ENCODE results near the gene PAPPA. TPM values are rescaled to one million over a fixed set of nuclear protein-coding genes. Genes with fewer than 3 reads are reported as not detected.

The PAPPA gene
- polyA plus RNA-seq, 1 donor from 2014 or later: 0.41 TPM

DNA sequence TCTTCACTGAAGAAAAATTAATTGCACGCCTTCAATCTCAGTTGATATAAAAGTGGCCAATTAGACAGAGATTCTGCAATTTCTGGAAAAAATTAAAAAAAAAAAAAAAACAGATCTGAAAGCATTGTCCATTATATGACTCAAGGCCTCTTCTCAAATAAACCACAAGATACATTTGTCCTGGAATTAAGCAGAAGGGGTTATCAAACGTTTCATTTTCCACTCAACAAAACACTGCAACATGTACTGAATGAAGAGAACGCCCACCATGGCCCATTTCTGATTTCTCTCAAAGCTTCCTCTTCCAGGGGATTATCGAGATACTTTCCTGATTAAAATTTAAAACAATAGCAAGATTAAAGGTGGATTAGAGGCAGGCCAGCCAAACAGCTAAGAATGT, 5.8 kb upstream of the PAPPA start:
- TF ChIP-seq SMC3 (conservative IDR thresholded peaks at IDR 0.05; ENCODE audit: poor library complexity) (no peak), TAF1 (IDR thresholded peaks at IDR 0.05; ENCODE audit: low read depth) (no peak), POLR2AphosphoS5 (IDR thresholded peaks at IDR 0.05) (no peak), RAD21 (conservative IDR thresholded peaks at IDR 0.05) (no peak), MXI1 (conservative IDR thresholded peaks at IDR 0.05; ENCODE audit: poor library complexity, severe bottlenecking) (no peak), EZH2 (IDR thresholded peaks at IDR 0.05; ENCODE audit: borderline replicate concordance, insufficient read depth, low read length, poor library complexity, severe bottlenecking) (no peak), EP300 (conservative IDR thresholded peaks at IDR 0.05; ENCODE audit: poor library complexity, severe bottlenecking) (no peak)
- TF ChIP-seq, protein P1, sequence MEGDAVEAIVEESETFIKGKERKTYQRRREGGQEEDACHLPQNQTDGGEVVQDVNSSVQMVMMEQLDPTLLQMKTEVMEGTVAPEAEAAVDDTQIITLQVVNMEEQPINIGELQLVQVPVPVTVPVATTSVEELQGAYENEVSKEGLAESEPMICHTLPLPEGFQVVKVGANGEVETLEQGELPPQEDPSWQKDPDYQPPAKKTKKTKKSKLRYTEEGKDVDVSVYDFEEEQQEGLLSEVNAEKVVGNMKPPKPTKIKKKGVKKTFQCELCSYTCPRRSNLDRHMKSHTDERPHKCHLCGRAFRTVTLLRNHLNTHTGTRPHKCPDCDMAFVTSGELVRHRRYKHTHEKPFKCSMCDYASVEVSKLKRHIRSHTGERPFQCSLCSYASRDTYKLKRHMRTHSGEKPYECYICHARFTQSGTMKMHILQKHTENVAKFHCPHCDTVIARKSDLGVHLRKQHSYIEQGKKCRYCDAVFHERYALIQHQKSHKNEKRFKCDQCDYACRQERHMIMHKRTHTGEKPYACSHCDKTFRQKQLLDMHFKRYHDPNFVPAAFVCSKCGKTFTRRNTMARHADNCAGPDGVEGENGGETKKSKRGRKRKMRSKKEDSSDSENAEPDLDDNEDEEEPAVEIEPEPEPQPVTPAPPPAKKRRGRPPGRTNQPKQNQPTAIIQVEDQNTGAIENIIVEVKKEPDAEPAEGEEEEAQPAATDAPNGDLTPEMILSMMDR (IDR thresholded peaks at IDR 0.05; ENCODE audit: poor library complexity, severe bottlenecking): no peak
- TF ChIP-seq, protein P2, sequence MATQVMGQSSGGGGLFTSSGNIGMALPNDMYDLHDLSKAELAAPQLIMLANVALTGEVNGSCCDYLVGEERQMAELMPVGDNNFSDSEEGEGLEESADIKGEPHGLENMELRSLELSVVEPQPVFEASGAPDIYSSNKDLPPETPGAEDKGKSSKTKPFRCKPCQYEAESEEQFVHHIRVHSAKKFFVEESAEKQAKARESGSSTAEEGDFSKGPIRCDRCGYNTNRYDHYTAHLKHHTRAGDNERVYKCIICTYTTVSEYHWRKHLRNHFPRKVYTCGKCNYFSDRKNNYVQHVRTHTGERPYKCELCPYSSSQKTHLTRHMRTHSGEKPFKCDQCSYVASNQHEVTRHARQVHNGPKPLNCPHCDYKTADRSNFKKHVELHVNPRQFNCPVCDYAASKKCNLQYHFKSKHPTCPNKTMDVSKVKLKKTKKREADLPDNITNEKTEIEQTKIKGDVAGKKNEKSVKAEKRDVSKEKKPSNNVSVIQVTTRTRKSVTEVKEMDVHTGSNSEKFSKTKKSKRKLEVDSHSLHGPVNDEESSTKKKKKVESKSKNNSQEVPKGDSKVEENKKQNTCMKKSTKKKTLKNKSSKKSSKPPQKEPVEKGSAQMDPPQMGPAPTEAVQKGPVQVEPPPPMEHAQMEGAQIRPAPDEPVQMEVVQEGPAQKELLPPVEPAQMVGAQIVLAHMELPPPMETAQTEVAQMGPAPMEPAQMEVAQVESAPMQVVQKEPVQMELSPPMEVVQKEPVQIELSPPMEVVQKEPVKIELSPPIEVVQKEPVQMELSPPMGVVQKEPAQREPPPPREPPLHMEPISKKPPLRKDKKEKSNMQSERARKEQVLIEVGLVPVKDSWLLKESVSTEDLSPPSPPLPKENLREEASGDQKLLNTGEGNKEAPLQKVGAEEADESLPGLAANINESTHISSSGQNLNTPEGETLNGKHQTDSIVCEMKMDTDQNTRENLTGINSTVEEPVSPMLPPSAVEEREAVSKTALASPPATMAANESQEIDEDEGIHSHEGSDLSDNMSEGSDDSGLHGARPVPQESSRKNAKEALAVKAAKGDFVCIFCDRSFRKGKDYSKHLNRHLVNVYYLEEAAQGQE (IDR thresholded peaks at IDR 0.05; ENCODE audit: borderline replicate concordance): no peak
- Histone ChIP-seq H3K36me3 (ENCODE audit: insufficient read depth, low read length) (no peaks in the 10 kb centered on the region), H3K9ac (ENCODE audit: low read length) (no peak overlapping the region)

DNA sequence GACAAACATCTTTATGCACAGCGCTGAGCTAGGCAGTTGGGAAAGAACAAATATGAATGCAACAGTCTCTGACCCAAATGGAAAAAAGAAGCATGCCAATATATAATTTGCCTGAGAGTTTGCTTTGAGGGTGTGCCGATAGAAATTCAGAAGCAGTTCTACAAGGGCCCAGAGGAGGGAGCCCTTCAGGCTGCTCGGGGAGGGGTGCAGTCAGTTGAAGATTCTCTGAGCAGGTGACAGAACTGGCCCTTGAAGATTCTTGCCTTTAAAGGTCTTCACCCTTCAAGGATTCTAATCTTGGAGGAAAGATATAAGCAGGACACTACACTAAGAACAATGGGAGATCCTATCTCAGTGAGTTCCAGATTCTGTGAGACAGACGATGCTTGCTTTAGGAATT, 3.7 kb upstream of the PAPPA start:
- no peaks in the 10 kb centered on the region for H3K9me2 ChIP-seq (ENCODE audit: insufficient read depth, low read length)
- no peaks in the 10 kb centered on the region for H3K9me3 ChIP-seq (ENCODE audit: low read length)
- no peaks in the 10 kb centered on the region for H3K36me3 ChIP-seq (ENCODE audit: insufficient read depth, low read length)
- no peaks in the 10 kb centered on the region for H4K20me1 ChIP-seq (ENCODE audit: insufficient read depth)
- no peak overlapping the region for H3K27ac ChIP-seq (ENCODE audit: low read length)
- H3K4me2 ChIP-seq (ENCODE audit: low read length): no peak overlapping the region
- no peak for TF ChIP-seq SMC3 (conservative IDR thresholded peaks at IDR 0.05; ENCODE audit: poor library complexity)
- TF ChIP-seq MXI1 (conservative IDR thresholded peaks at IDR 0.05; ENCODE audit: poor library complexity, severe bottlenecking): no peak
- no peak for TF ChIP-seq TAF1 (IDR thresholded peaks at IDR 0.05; ENCODE audit: low read depth)
- TF ChIP-seq, protein P1 (IDR thresholded peaks at IDR 0.05; ENCODE audit: poor library complexity, severe bottlenecking): no peak
- H3K4me3 ChIP-seq (ENCODE audit: low read length): no peak overlapping the region
- H3K27me3 ChIP-seq (ENCODE audit: insufficient read depth, low read depth, low read length): peaks cover 34% of the 10 kb centered on the region
- no peaks in the 10 kb centered on the region for H3K79me2 ChIP-seq (replicated peaks; ENCODE audit: insufficient read depth, low read length)
- H2AFZ ChIP-seq (ENCODE audit: low read depth, low read length): no peak overlapping the region
- H3K9ac ChIP-seq (ENCODE audit: low read length): no peak overlapping the region
- H3F3A ChIP-seq (ENCODE audit: insufficient read depth, low read length, poor library complexity, severe bottlenecking): no peaks in the 10 kb centered on the region

More for the DNA sequence above, 5.8 kb upstream of the PAPPA start:
- H3K4me2 ChIP-seq (ENCODE audit: low read length): no peak overlapping the region
- no peaks in the 10 kb centered on the region for H4K20me1 ChIP-seq (ENCODE audit: insufficient read depth)
- H3F3A ChIP-seq (ENCODE audit: insufficient read depth, low read length, poor library complexity, severe bottlenecking): no peaks in the 10 kb centered on the region
- no peaks in the 10 kb centered on the region for H3K9me3 ChIP-seq (ENCODE audit: low read length)
- H3K4me3 ChIP-seq (ENCODE audit: low read length): no peak overlapping the region
- H3K27me3 ChIP-seq (ENCODE audit: insufficient read depth, low read depth, low read length): peaks cover 16% of the 10 kb centered on the region
- H3K9me2 ChIP-seq (ENCODE audit: insufficient read depth, low read length): no peaks in the 10 kb centered on the region
- no peak overlapping the region for H2AFZ ChIP-seq (ENCODE audit: low read depth, low read length)
- H3K79me2 ChIP-seq (replicated peaks; ENCODE audit: insufficient read depth, low read length): no peaks in the 10 kb centered on the region
- H3K27ac ChIP-seq (ENCODE audit: low read length): no peak overlapping the region
